Adipose tissue (tissue), 3 donors: ENCODE results near the gene ZNF474. TPM values are rescaled to one million over a fixed set of nuclear protein-coding genes. Genes with fewer than 3 reads are reported as not detected.
"Not testable (repeated sequence)": the region's sequence is repeated elsewhere in the genome, so short reads cannot be mapped to it uniquely, and the experiment has no call there.

Experiments used
- H3K27ac ChIP-seq: one replicate; pipeline ENCODE4 v1.5.1; 2013; ENCODE audit warnings: low read depth, low read length
- WGBS, 3 donors: extraction: QIAGEN DNeasy Blood & Tissue Kit; methylation state at CpG; one replicate each; pipeline ENCODE4 v1.1.7; 2013; 5-methylcytosine and 5-hydroxymethylcytosine counted together
- polyA plus RNA-seq, 3 donors: library from polyadenylated mRNA; stranded (reverse); fragments of 200-250 nt; gene quantifications; one replicate each; pipeline ENCODE4 v1.2.3, GENCODE V29; 2013
- donor health status: healthy with polysubstance abuse.
- donor health status: Bipolar disorder and iron deficiency.
- donor health status: healthy.

Gene ZNF474
- under 1 TPM; 0.05 to 0.34 (median 0.16) TPM for polyA plus RNA-seq

GRCh38 chr5:122129306-122129705, at the start of gene ZNF474:
Gene ZNF474 (plus strand): TSS chr5:122129546. CDS start chr5:122151991, 22,445 bp downstream.
- H3K27ac ChIP-seq: no peak within 1 kb of the TSS
- WGBS, 3 donors: 15 to 25% (median 17%) methylated on average over 4 of the region's 4 CpGs

- H3K27ac ChIP-seq: no peak overlapping the region
- WGBS, 3 donors: 71 to 88% (median 83%) methylated on average over 2 of the region's 2 CpGs
These were observed 47.8 kb upstream of the ZNF474 start for GRCh38 chr5:122081541-122081940.

- WGBS, 3 donors: 72 to 91% (median 87%) methylated on average over 1 of the region's 1 CpG
- no peak overlapping the region for H3K27ac ChIP-seq
These were observed 45.8 kb upstream of the ZNF474 start for GRCh38 chr5:122083535-122083934.

- H3K27ac ChIP-seq: no peak overlapping the region
- WGBS, 3 donors: 76 to 88% (median 79%) methylated on average over 3 of the region's 3 CpGs
These were observed 44.3 kb upstream of the ZNF474 start for GRCh38 chr5:122085041-122085440.

GRCh38 chr5:122089096-122090013, 40.0 kb upstream of the ZNF474 start:
- H3K27ac ChIP-seq: no peak overlapping the region
- 40 to 69% (median 42%) methylated on average over 2 of the region's 2 CpGs for WGBS, 3 donors

GRCh38 chr5:122091936-122092600, 37.3 kb upstream of the ZNF474 start:
- 51 to 61% (median 53%) methylated on average over 9 of the region's 9 CpGs for WGBS, 3 donors
- no peak overlapping the region for H3K27ac ChIP-seq

- H3K27ac ChIP-seq: no peak overlapping the region
- 65 to 81% (median 81%) methylated on average over 7 of the region's 7 CpGs for WGBS, 3 donors
These were observed 35.7 kb upstream of the ZNF474 start for GRCh38 chr5:122093415-122094180.

- H3K27ac ChIP-seq: not testable (repeated sequence)
- WGBS, 3 donors: 76 to 91% (median 84%) methylated on average over 5 of the region's 5 CpGs
These were observed 35.1 kb upstream of the ZNF474 start for GRCh38 chr5:122094251-122094650.

- 62 to 72% (median 70%) methylated on average over 3 of the region's 3 CpGs for WGBS, 3 donors
- no peak overlapping the region for H3K27ac ChIP-seq
These were observed 34.2 kb upstream of the ZNF474 start for GRCh38 chr5:122095158-122095557.

GRCh38 chr5:122097391-122097790, 32.0 kb upstream of the ZNF474 start:
- no peak overlapping the region for H3K27ac ChIP-seq
- 83 to 89% (median 83%) methylated on average over 1 of the region's 1 CpG for WGBS, 3 donors

- no peak overlapping the region for H3K27ac ChIP-seq
- 79 to 85% (median 85%) methylated on average over 6 of the region's 6 CpGs for WGBS, 3 donors
These were observed 30.1 kb upstream of the ZNF474 start for GRCh38 chr5:122099060-122099790.

GRCh38 chr5:122101636-122102285, 27.6 kb upstream of the ZNF474 start:
- 24 to 32% (median 27%) methylated on average over 4 of the region's 4 CpGs for WGBS, 3 donors
- no peak overlapping the region for H3K27ac ChIP-seq

- WGBS, 3 donors: 58 to 77% (median 73%) methylated on average over 1 of the region's 1 CpG
- H3K27ac ChIP-seq: no peak overlapping the region
These were observed 26.5 kb upstream of the ZNF474 start for GRCh38 chr5:122102825-122103224.

- WGBS, 3 donors: 73 to 88% (median 86%) methylated on average over 2 of the region's 2 CpGs
- H3K27ac ChIP-seq: no peak overlapping the region
These were observed 23.4 kb upstream of the ZNF474 start for GRCh38 chr5:122105909-122106308.

- no peak overlapping the region for H3K27ac ChIP-seq
- WGBS, 3 donors: 82 to 92% (median 88%) methylated on average over 4 of the region's 4 CpGs
These were observed 22.3 kb upstream of the ZNF474 start for GRCh38 chr5:122107016-122107415.

- WGBS, 3 donors: 31 to 63% (median 57%) methylated on average over 3 of the region's 3 CpGs
- H3K27ac ChIP-seq: no peak overlapping the region
These were observed 18.4 kb upstream of the ZNF474 start for GRCh38 chr5:122110987-122111386.

- WGBS, 3 donors: 64 to 82% (median 77%) methylated on average over 5 of the region's 5 CpGs
These were observed 17.9 kb upstream of the ZNF474 start for GRCh38 chr5:122111460-122111859.

GRCh38 chr5:122112063-122112462, 17.3 kb upstream of the ZNF474 start:
- H3K27ac ChIP-seq: no peak overlapping the region
- 42 to 56% (median 51%) methylated on average over 3 of the region's 3 CpGs for WGBS, 3 donors

More at GRCh38 chr5:122111460-122111859, 17.9 kb upstream of the ZNF474 start:
- no peak overlapping the region for H3K27ac ChIP-seq
